H9 (cell line): ENCODE results near the gene EEIG2. TPM values are rescaled to one million over a fixed set of nuclear protein-coding genes. Genes with fewer than 3 reads are reported as not detected.

Experiments
- DNase-seq: peaks from one replicate; pipeline ENCODE4 v3.0.0-alpha.2; 2017
- H2AFZ ChIP-seq: one replicate; pipeline ENCODE4 v1.6.1; 2013; ENCODE audit warnings: mild to moderate bottlenecking, low read length, control low read depth, moderate library complexity
- H2AK5ac ChIP-seq: 2 replicates; pipeline ENCODE4 v1.6.1; 2013; ENCODE audit warnings: low read length, control low read depth, mixed read lengths; ENCODE audit not compliant: insufficient read length
- H2BK120ac ChIP-seq: one replicate; pipeline ENCODE4 v1.6.1; 2013; ENCODE audit warnings: low read depth, mild to moderate bottlenecking, low read length, control low read depth, inconsistent platforms; ENCODE audit not compliant: poor library complexity, severe bottlenecking
- H2BK12ac ChIP-seq: 2 replicates; pipeline ENCODE4 v1.6.1; 2013; ENCODE audit warnings: low read length, control low read depth, mixed read lengths, low read depth; ENCODE audit not compliant: insufficient read length
- H2BK15ac ChIP-seq: 2 replicates; pipeline ENCODE4 v1.6.1; 2013; ENCODE audit warnings: low read depth, low read length, control low read depth
- H2BK20ac ChIP-seq: one replicate; pipeline ENCODE4 v1.6.1; 2013; ENCODE audit warnings: low read depth, mild to moderate bottlenecking, low read length, control low read depth, inconsistent platforms; ENCODE audit not compliant: poor library complexity, severe bottlenecking
- H2BK5ac ChIP-seq: 2 replicates; pipeline ENCODE4 v1.6.1; 2013; ENCODE audit warnings: low read length, control low read depth, mixed read lengths; ENCODE audit not compliant: insufficient read length
- H3K14ac ChIP-seq: 2 replicates; pipeline ENCODE4 v1.6.1; 2013; ENCODE audit warnings: low read length, control low read depth; ENCODE audit not compliant: insufficient read depth
- H3K18ac ChIP-seq: 2 replicates; pipeline ENCODE4 v1.6.1; 2013; ENCODE audit warnings: low read depth, mild to moderate bottlenecking, mixed read lengths, low read length, control low read depth; ENCODE audit not compliant: insufficient read length
- H3K23ac ChIP-seq: 2 replicates; pipeline ENCODE4 v1.6.1; 2013; ENCODE audit warnings: low read length, control low read depth, mixed read lengths, low read depth; ENCODE audit not compliant: insufficient read length
- H3K23me2 ChIP-seq: 2 replicates; pipeline ENCODE4 v1.6.1; 2013; ENCODE audit warnings: low read depth, mild to moderate bottlenecking, mixed read lengths, low read length, control low read depth; ENCODE audit not compliant: insufficient read length, poor library complexity, severe bottlenecking
- H3K27ac ChIP-seq: 2 replicates; pipeline ENCODE4 v1.5.1; 2013; ENCODE audit warnings: low read length, control low read depth, mixed read lengths, low read depth; ENCODE audit not compliant: insufficient read length
- H3K27me3 ChIP-seq: 2 replicates; pipeline ENCODE4 v1.6.1; 2013; ENCODE audit warnings: low read length, control low read depth, inconsistent platforms; ENCODE audit not compliant: insufficient read depth
- H3K4ac ChIP-seq: 2 replicates; pipeline ENCODE4 v1.6.1; 2013; ENCODE audit warnings: low read depth, mild to moderate bottlenecking, control low read depth, inconsistent platforms, low read length, moderate library complexity
- H3K4me1 ChIP-seq: 2 replicates; pipeline ENCODE4 v1.6.1; 2013; ENCODE audit warnings: low read length, control low read depth, inconsistent platforms; ENCODE audit not compliant: insufficient read depth
- H3K4me2 ChIP-seq: 2 replicates; pipeline ENCODE4 v1.6.1; 2013; ENCODE audit warnings: low read length, control low read depth, mixed read lengths; ENCODE audit not compliant: insufficient read length, insufficient read depth
- H3K56ac ChIP-seq: 2 replicates; pipeline ENCODE4 v1.6.1; 2013; ENCODE audit warnings: low read depth, mild to moderate bottlenecking, mixed read lengths, low read length, control low read depth; ENCODE audit not compliant: insufficient read length
- H3K79me1 ChIP-seq: 2 replicates; pipeline ENCODE4 v1.6.1; 2013; ENCODE audit warnings: low read depth, mild to moderate bottlenecking, moderate library complexity, low read length, control low read depth, inconsistent platforms; ENCODE audit not compliant: insufficient read depth, poor library complexity, severe bottlenecking
- H3K79me2 ChIP-seq: 2 replicates; pipeline ENCODE4 v1.6.1; 2013; ENCODE audit warnings: low read length, control low read depth, inconsistent platforms; ENCODE audit not compliant: insufficient read depth
- H3K9ac ChIP-seq: 2 replicates; pipeline ENCODE4 v1.6.1; 2013; ENCODE audit warnings: low read length, control low read depth, mixed read lengths; ENCODE audit not compliant: insufficient read length; ENCODE audit errors: extremely low read depth
- H3K9me3 ChIP-seq: one replicate; pipeline ENCODE4 v1.6.1; 2013; ENCODE audit warnings: low read depth, low read length, inconsistent platforms; ENCODE audit not compliant: control insufficient read depth
- H3T11ph ChIP-seq: one replicate; pipeline ENCODE4 v1.6.1; 2013; ENCODE audit warnings: mild to moderate bottlenecking, low read length, control low read depth, inconsistent platforms
- H4K20me1 ChIP-seq: one replicate; pipeline ENCODE4 v1.6.1; 2013; ENCODE audit not compliant: control insufficient read depth, insufficient read length, insufficient read depth
- H4K5ac ChIP-seq: 2 replicates; pipeline ENCODE4 v1.6.1; 2013; ENCODE audit warnings: low read depth, mild to moderate bottlenecking, mixed read lengths, low read length, control low read depth; ENCODE audit not compliant: insufficient read length
- H4K8ac ChIP-seq: replicated peaks from 2 replicates; pipeline ENCODE4 v1.6.1; 2013; ENCODE audit warnings: low read length, control low read depth, mixed read lengths, low read depth; ENCODE audit not compliant: insufficient read length
- H4K91ac ChIP-seq: 2 replicates; pipeline ENCODE4 v1.6.1; 2013; ENCODE audit warnings: low read depth, mild to moderate bottlenecking, moderate library complexity, mixed read lengths, low read length, control low read depth; ENCODE audit not compliant: insufficient read length
- H3K27ac Mint-ChIP-seq, 3 experiments: 2 replicates in 2 of 3; 3 replicates in 1 of 3; pipeline ENCODE4 v1.8.0; 2020 to 2021; ENCODE audit warnings: mixed read lengths in 3 of 3, mild to moderate bottlenecking in 1 of 3, moderate library complexity in 1 of 3
- H3K27me3 Mint-ChIP-seq: 2 replicates; pipeline ENCODE4 v1.8.0; 2021; ENCODE audit warnings: low read depth, mild to moderate bottlenecking, moderate library complexity, mixed read lengths
- H3K36me3 Mint-ChIP-seq, 3 experiments: 2 replicates in 2 of 3; 3 replicates in 1 of 3; pipeline ENCODE4 v1.8.0; 2020 to 2021; ENCODE audit warnings: low read depth in 3 of 3, mixed read lengths in 3 of 3; ENCODE audit not compliant: insufficient read depth in 1 of 3
- H3K4me1 Mint-ChIP-seq, 2 experiments: 2 replicates each; pipeline ENCODE4 v1.8.0; 2020; ENCODE audit warnings: mixed read lengths in 2 of 2
- H3K4me3 Mint-ChIP-seq, 2 experiments: 2 replicates in 1 of 2; 3 replicates in 1 of 2; pipeline ENCODE4 v1.8.0; 2020 to 2021; ENCODE audit warnings: mild to moderate bottlenecking in 2 of 2, mixed read lengths in 2 of 2, moderate library complexity in 1 of 2
- H3K9me3 Mint-ChIP-seq, 2 experiments: 2 replicates in 1 of 2; 3 replicates in 1 of 2; pipeline ENCODE4 v1.8.0; 2020; ENCODE audit warnings: mild to moderate bottlenecking in 2 of 2, mixed read lengths in 2 of 2, moderate library complexity in 1 of 2
- WGBS: extraction: QIAGEN DNeasy Blood & Tissue Kit; methylation state at CpG from one replicate; pipeline ENCODE4 v1.1.7; 2013; ENCODE audit warnings: missing lambda C conversion rate, low lambda C conversion rate, mixed read lengths; ENCODE audit not compliant: insufficient read length; ENCODE audit errors: extremely low coverage; 5-methylcytosine and 5-hydroxymethylcytosine counted together
- total RNA-seq: library from RNA; stranded (reverse); gene quantifications from 2 replicates; pipeline ENCODE4 v1.2.1, GENCODE V29; 2021
- TF ChIP-seq, protein P1 (sequence below): fragments of 200-600 bp; sonication (generic); conservative IDR thresholded peaks from 3 replicates; pipeline ENCODE4 v1.8.0; 2021; ENCODE audit warnings: antibody characterized with exemption, mild to moderate bottlenecking

EEIG2 gene
- total RNA-seq, 1 experiment from 2014 or later: 17.0 TPM

DNA sequence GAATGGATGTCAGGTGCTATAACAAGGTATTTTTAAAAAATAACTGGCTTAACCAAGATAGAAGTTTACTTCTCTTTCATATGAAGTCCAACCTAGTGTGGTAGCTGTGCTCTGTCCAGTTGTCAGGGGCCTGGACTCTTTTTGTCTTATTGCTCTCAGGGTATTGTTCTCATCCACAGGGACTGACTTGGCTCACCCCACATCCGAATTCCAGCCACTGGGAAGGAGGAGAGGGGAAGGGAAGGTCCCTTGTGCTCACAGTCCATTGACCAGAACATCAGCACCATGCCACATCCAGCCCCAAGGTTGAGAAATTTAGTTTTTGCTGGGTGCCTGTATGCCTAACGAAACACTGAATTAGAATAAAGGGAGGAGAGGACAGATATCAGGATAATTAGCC, 8.7 kb downstream of the EEIG2 start:
- H3K18ac ChIP-seq: no peak overlapping the region
- no peak overlapping the region for H2BK5ac ChIP-seq
- no peak overlapping the region for H3K56ac ChIP-seq
- no peak for DNase-seq
- peaks cover 2% of the 10 kb centered on the region; the same call in 1 of the 2 replicates for H3K79me2 ChIP-seq
- no peak overlapping the region for H3K4me3 Mint-ChIP-seq
- H3K4me1 ChIP-seq: no peaks in the 10 kb centered on the region
- H2BK120ac ChIP-seq: no peak overlapping the region
- H2BK15ac ChIP-seq: no peak overlapping the region
- no CpG with 5 or more reads among the region's 2 CpGs for WGBS
- no peak overlapping the region for H4K5ac ChIP-seq
- H4K91ac ChIP-seq: no peak overlapping the region
- no peak overlapping the region for H2BK12ac ChIP-seq
- no peak overlapping the region for H3K4me2 ChIP-seq
- no peak overlapping the region for H3K4ac ChIP-seq
- H3K27me3 Mint-ChIP-seq: no peaks in the 10 kb centered on the region
- no peak overlapping the region for H3T11ph ChIP-seq
- H4K8ac ChIP-seq: no peak overlapping the region
- H4K20me1 ChIP-seq: no peaks in the 10 kb centered on the region
- no peaks in the 10 kb centered on the region for H3K9me3 Mint-ChIP-seq
- H3K27ac ChIP-seq: no peak overlapping the region
- no peaks in the 10 kb centered on the region for H3K79me1 ChIP-seq
- H3K14ac ChIP-seq: no peak overlapping the region
- H3K23me2 ChIP-seq: no peaks in the 10 kb centered on the region
- H3K36me3 Mint-ChIP-seq: no peaks in the 10 kb centered on the region; a peak in 1 of 7 replicates
- TF ChIP-seq, protein P1, sequence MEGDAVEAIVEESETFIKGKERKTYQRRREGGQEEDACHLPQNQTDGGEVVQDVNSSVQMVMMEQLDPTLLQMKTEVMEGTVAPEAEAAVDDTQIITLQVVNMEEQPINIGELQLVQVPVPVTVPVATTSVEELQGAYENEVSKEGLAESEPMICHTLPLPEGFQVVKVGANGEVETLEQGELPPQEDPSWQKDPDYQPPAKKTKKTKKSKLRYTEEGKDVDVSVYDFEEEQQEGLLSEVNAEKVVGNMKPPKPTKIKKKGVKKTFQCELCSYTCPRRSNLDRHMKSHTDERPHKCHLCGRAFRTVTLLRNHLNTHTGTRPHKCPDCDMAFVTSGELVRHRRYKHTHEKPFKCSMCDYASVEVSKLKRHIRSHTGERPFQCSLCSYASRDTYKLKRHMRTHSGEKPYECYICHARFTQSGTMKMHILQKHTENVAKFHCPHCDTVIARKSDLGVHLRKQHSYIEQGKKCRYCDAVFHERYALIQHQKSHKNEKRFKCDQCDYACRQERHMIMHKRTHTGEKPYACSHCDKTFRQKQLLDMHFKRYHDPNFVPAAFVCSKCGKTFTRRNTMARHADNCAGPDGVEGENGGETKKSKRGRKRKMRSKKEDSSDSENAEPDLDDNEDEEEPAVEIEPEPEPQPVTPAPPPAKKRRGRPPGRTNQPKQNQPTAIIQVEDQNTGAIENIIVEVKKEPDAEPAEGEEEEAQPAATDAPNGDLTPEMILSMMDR: no peak
- no peak overlapping the region for H2AFZ ChIP-seq
- peak overlapping the region in 1 of 3 experiments; percentile 58; a peak in 1 of 7 replicates for H3K27ac Mint-ChIP-seq
- no peak overlapping the region for H2AK5ac ChIP-seq
- H3K9ac ChIP-seq: no peak overlapping the region
- no peaks in the 10 kb centered on the region for H3K9me3 ChIP-seq
- H2BK20ac ChIP-seq: no peak overlapping the region
- H3K4me1 Mint-ChIP-seq: peaks cover 7 to 8% of the 10 kb centered on the region in 2 experiments
- H3K27me3 ChIP-seq: no peaks in the 10 kb centered on the region
- no peak overlapping the region for H3K23ac ChIP-seq
